HCT116 (cell line): ENCODE results near the gene ATP12A.

Experiments used
- CTCF ChIP-seq, 3 experiments: fragments of 200-600 bp in 1 of 3; sonication (generic) in 1 of 3; IDR thresholded peaks in 2 of 3; conservative IDR thresholded peaks in 1 of 3; 2 replicates each; pipeline ENCODE4 v1.5.1; 2012 to 2017; ENCODE audit warnings: low read depth in 2 of 3, low read length in 2 of 3, antibody characterized with exemption in 1 of 3, borderline replicate concordance in 1 of 3, control low read depth in 1 of 3, mild to moderate bottlenecking in 1 of 3, mixed read lengths in 1 of 3, mixed run types in 1 of 3, moderate library complexity in 1 of 3; ENCODE audit not compliant: insufficient read depth in 1 of 3
- EGR1 ChIP-seq: IDR thresholded peaks from 2 replicates; pipeline ENCODE4 v1.6.1; 2012; ENCODE audit warnings: low read depth
- EZH2 ChIP-seq: fragments of 200-600 bp; sonication (generic); IDR thresholded peaks from 2 replicates; pipeline ENCODE4 v1.6.1; 2017; ENCODE audit warnings: antibody characterized with exemption, mixed run types
- FOSL1 ChIP-seq: IDR thresholded peaks from 2 replicates; pipeline ENCODE4 v1.6.1; 2012; ENCODE audit warnings: low read depth
- POLR2A ChIP-seq: IDR thresholded peaks from 2 replicates; pipeline ENCODE4 v1.7.0; 2011; ENCODE audit warnings: borderline replicate concordance; ENCODE audit not compliant: insufficient read depth, insufficient read length; ENCODE audit errors: extremely low read depth
- POLR2AphosphoS5 ChIP-seq: IDR thresholded peaks from 2 replicates; pipeline ENCODE4 v1.6.1; 2011; ENCODE audit warnings: mild to moderate bottlenecking, low read depth, low read length, moderate library complexity
- REST ChIP-seq: IDR thresholded peaks from 2 replicates; pipeline ENCODE4 v1.6.1; 2012; ENCODE audit warnings: low read depth
- SP1 ChIP-seq: IDR thresholded peaks from 2 replicates; pipeline ENCODE4 v1.6.1; 2012; ENCODE audit warnings: low read depth
- YY1 ChIP-seq: IDR thresholded peaks from 2 replicates; pipeline ENCODE4 v1.6.1; 2011; ENCODE audit warnings: low read length, low read depth, moderate library complexity, mild to moderate bottlenecking; ENCODE audit not compliant: insufficient replicate concordance; ENCODE audit errors: extremely low read depth
- ZFX ChIP-seq: fragments of 450-650 bp; IDR thresholded peaks from 2 replicates; pipeline ENCODE4 v1.6.1; 2017

- no peak for TF ChIP-seq CTCF (IDR thresholded peaks at IDR 0.05 in 2 of 3, conservative IDR thresholded peaks at IDR 0.05 in 1 of 3; ENCODE audit: borderline replicate concordance in 1 of 3, insufficient read depth in 1 of 3, low read depth in 2 of 3, low read length in 2 of 3)
- no peak for TF ChIP-seq REST
- no peak for TF ChIP-seq EGR1
- no peak for TF ChIP-seq ZFX
- no peak for TF ChIP-seq EZH2
- TF ChIP-seq FOSL1: no peak
- no peak for TF ChIP-seq POLR2A
- TF ChIP-seq SP1: no peak
- TF ChIP-seq YY1: no peak
- TF ChIP-seq POLR2AphosphoS5: no peak
Observed at GRCh38 chr13:24746618-24747247, 66.5 kb downstream of the ATP12A start.
